Measurements from ENCODE around the gene CDHR1. TPM values are rescaled to one million over a fixed set of nuclear protein-coding genes. Genes with fewer than 3 reads are reported as not detected.

CDHR1 gene
- total RNA-seq, 1 experiment from 2014 or later = not detected

DNA sequence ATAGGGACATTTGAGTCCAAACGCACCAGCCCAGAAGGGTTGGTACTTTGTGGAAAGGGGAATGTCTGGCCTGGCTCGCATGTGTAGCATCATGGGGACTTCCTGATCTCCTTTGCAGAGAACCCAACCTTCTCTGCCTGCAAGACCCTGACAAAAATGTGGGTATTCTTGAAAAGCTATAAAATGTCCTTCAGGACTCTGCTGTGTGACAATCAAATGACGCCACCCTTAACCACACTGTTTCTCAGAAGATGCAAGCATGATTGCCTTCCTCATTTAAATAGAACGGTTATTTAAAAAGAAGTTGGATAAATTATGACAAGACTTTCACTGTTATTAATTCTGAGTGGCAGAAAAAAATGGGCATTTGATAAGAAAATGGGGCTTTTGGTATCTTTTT lies 35.8 kb upstream of the CDHR1 start:
- CTCF ChIA-PET = no interaction called here
- Mint-ChIP-seq H3K9me3 (ENCODE audit: low read depth, unreplicated experiment) (no peaks in the 10 kb centered on the region), H3K27ac (ENCODE audit: unreplicated experiment) (no peak overlapping the region), H3K36me3 (ENCODE audit: insufficient read depth, unreplicated experiment) (peaks cover 12% of the 10 kb centered on the region), H3K4me3 (ENCODE audit: low read depth, unreplicated experiment) (no peak overlapping the region), H3K4me1 (ENCODE audit: low read depth, unreplicated experiment) (no peaks in the 10 kb centered on the region), H3K27me3 (ENCODE audit: unreplicated experiment) (peaks cover 8% of the 10 kb centered on the region)
- TF ChIP-seq, protein P1, sequence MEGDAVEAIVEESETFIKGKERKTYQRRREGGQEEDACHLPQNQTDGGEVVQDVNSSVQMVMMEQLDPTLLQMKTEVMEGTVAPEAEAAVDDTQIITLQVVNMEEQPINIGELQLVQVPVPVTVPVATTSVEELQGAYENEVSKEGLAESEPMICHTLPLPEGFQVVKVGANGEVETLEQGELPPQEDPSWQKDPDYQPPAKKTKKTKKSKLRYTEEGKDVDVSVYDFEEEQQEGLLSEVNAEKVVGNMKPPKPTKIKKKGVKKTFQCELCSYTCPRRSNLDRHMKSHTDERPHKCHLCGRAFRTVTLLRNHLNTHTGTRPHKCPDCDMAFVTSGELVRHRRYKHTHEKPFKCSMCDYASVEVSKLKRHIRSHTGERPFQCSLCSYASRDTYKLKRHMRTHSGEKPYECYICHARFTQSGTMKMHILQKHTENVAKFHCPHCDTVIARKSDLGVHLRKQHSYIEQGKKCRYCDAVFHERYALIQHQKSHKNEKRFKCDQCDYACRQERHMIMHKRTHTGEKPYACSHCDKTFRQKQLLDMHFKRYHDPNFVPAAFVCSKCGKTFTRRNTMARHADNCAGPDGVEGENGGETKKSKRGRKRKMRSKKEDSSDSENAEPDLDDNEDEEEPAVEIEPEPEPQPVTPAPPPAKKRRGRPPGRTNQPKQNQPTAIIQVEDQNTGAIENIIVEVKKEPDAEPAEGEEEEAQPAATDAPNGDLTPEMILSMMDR (IDR thresholded peaks at IDR 0.05; ENCODE audit: unreplicated experiment) = no peak
- no TSS peak for BruUV-seq (replicated peaks)
- no peak for DNase-seq
- intact Hi-C loops (cut with micrococcal nuclease; ENCODE audit: unreplicated experiment) = no loop called here

DNA sequence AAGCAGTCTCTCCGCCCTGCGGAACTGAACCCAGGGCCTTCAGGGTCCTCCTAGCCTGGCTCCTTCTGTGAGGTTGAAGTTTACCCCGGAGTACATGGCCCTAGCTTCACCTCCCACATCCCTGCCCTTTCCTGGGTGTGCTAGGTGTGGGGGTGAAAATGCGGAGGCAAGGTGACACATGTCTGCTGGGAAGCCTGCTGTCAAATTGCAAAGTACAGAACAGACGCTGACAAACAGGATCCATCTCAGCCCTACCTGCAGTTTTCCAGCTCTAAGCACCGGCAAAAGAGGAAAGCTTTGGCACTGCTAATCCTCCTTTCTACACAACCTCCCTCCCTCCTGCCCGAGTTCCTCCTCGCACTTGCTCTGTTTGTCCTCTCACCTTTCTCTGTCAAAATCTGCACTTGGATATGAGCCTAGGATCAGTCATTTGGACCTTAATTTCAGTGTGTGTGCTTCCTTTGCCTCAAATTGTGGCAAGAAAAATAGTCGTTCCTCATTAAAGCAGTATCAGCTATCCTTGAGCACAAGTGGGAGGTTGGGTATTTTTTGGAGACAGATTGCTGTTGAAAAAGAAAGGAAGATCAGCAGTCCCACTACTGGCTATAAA lies 35.2 kb upstream of the CDHR1 start:
- H3K4me3 Mint-ChIP-seq (ENCODE audit: low read depth, unreplicated experiment) = no peak overlapping the region
- no TSS peak for BruUV-seq (replicated peaks)

DNA sequence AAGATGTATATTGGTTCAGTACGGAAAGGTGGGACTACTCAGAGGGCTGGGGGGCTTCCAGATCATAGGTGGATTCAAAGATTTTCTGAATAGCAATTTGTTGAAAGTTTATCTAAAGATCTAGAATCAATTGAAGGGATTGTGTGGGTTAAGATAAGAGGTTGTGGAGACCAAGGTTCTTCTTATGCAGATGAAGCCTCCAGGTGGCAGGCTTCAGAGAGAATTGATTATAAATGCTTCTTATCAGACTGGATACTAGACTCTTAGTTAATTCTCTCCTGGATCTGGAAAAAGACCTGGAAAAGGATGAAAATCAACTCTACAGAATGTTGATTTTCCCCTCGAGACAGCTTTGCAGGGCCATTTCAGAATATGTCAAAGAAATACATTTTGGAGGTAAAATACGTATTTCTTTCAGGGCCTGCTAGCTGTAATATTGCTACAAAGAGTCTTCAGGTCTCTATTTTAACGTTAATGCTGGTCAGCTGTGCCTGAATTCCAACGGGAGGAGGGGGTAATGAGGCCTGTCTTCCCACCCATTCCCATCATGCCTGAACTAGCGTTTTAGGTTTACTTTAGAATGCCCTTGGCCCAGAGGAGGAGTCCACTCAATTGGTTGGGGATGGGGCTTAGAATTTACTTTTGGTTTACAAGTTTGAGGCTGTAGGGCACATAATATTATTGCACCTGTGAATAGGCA lies 33.5 kb upstream of the CDHR1 start:
- TF ChIP-seq, protein P1 (IDR thresholded peaks at IDR 0.05; ENCODE audit: unreplicated experiment) = no peak
- H3K4me1 Mint-ChIP-seq (ENCODE audit: low read depth, unreplicated experiment) = no peaks in the 10 kb centered on the region
- H3K4me3 Mint-ChIP-seq (ENCODE audit: low read depth, unreplicated experiment) = no peak overlapping the region
- H3K9me3 Mint-ChIP-seq (ENCODE audit: low read depth, unreplicated experiment) = no peaks in the 10 kb centered on the region
- BruUV-seq (replicated peaks) = no TSS peak
- CTCF ChIA-PET = no interaction called here
- H3K27ac Mint-ChIP-seq (ENCODE audit: unreplicated experiment) = no peak overlapping the region
- peaks cover 19% of the 10 kb centered on the region for H3K27me3 Mint-ChIP-seq (ENCODE audit: unreplicated experiment)
- DNase-seq = no peak
- H3K36me3 Mint-ChIP-seq (ENCODE audit: insufficient read depth, unreplicated experiment) = peaks cover 1% of the 10 kb centered on the region
- intact Hi-C loops (cut with micrococcal nuclease; ENCODE audit: unreplicated experiment) = no loop called here

More for the DNA sequence above, 35.2 kb upstream of the CDHR1 start:
- intact Hi-C loops (cut with micrococcal nuclease; ENCODE audit: unreplicated experiment) = no loop called here
- DNase-seq = no peak
- H3K9me3 Mint-ChIP-seq (ENCODE audit: low read depth, unreplicated experiment) = no peaks in the 10 kb centered on the region
- H3K27ac Mint-ChIP-seq (ENCODE audit: unreplicated experiment) = no peak overlapping the region
- CTCF ChIA-PET = no interaction called here
- no peaks in the 10 kb centered on the region for H3K4me1 Mint-ChIP-seq (ENCODE audit: low read depth, unreplicated experiment)
- TF ChIP-seq, protein P1 (IDR thresholded peaks at IDR 0.05; ENCODE audit: unreplicated experiment) = no peak
- H3K27me3 Mint-ChIP-seq (ENCODE audit: unreplicated experiment) = peaks cover 15% of the 10 kb centered on the region
- H3K36me3 Mint-ChIP-seq (ENCODE audit: insufficient read depth, unreplicated experiment) = peaks cover 11% of the 10 kb centered on the region

DNA sequence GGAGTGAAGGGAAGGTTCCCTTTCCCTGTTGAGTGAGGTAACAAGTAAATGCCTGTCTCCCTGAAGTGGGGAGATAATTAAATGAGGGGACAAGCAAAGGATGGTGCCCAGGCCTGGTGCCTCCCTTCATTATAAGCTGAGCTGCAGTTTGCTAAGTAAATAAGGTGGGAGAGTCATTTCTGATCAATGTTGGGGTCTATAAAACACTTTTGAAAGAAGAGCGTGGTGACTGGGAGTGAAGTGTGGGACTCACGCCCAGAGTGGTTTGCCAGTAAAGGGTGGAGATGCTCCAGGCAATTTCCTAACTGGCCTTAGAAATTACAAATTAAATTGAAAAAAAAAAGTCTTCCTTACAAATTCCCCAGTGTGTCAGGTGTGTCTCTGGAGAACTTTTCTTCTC lies 30.3 kb upstream of the CDHR1 start:
- peaks cover 19% of the 10 kb centered on the region for H3K27me3 Mint-ChIP-seq (ENCODE audit: unreplicated experiment)
- no TSS peak for BruUV-seq (replicated peaks)
- no peak overlapping the region for H3K4me3 Mint-ChIP-seq (ENCODE audit: low read depth, unreplicated experiment)
- CTCF ChIA-PET = no interaction called here
- H3K9me3 Mint-ChIP-seq (ENCODE audit: low read depth, unreplicated experiment) = no peaks in the 10 kb centered on the region
- H3K27ac Mint-ChIP-seq (ENCODE audit: unreplicated experiment) = no peak overlapping the region
- no peaks in the 10 kb centered on the region for H3K36me3 Mint-ChIP-seq (ENCODE audit: insufficient read depth, unreplicated experiment)
- no peak for DNase-seq
- intact Hi-C loops (cut with micrococcal nuclease; ENCODE audit: unreplicated experiment) = no loop called here
- TF ChIP-seq, protein P1 (IDR thresholded peaks at IDR 0.05; ENCODE audit: unreplicated experiment) = no peak
- H3K4me1 Mint-ChIP-seq (ENCODE audit: low read depth, unreplicated experiment) = no peaks in the 10 kb centered on the region

All from Calu3 (cell line).